GM18907 (cell line): Measurements from ENCODE around the gene KLF3.

Source experiments
- ATAC-seq: cut with Tn5 transposase; IDR thresholded peaks from one replicate; pipeline ENCODE4 v1.9.1; 2021; ENCODE audit warnings: mild to moderate bottlenecking, moderate library complexity; ENCODE audit not compliant: unreplicated experiment

KLF3 gene

DNA sequence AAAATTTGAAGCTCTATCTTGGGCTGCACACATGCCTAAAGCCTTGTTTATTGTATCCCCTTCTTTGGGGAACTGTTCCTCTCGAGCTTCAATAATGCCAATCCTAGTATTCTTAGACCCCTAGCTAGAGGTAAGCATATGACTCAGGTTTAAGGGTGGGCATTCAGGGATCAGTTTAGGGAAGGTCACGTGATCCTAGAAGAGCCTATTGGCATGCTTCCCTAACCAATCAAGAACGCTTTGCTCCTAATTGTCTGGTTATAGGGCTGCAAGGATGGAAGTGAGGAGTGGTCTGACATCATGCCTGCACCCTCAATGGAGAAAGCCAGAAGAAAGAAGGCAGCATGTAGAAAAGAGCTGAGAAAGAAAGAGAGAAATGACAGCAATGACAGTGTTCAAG, 71.9 kb downstream of the KLF3 start:
- no peak for ATAC-seq

DNA sequence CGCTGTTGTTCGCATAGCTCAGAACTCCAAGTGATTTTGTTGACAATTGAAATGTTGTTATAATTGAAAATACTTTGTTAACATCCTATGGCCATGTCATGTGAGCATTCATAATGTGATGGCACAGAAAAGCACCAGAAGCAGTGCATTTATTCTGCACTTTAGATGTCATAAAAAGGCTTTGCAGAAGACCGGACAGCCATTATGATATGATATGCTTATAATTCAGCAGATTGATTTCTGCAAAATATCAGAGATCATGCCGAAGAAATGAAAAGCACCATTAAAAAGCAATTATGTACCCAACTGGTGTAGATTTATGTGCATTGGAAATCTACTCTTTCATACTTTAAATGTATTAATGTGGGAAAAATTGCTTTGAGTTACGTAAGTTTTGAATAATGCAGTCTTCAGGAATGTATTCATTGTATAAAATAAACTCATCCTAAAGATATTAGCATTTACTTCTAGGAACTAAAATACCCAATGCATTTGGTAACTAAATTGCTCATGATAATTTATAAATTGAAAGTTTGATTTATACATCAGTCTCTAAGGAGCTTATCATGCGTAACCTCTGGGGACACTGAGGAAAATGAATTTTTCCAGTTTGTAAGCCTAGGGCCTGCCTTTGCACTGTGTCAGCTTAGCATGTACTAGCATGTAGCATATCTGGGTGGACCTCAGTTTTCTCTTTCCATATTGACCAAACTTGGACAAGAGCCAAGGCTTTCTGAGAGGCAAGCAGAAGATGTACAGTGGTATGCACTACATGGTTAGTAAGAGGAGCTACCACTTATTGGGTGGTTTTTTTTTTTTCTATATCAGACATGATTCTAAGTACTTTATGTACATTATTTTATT, 75.2 kb downstream of the KLF3 start:
- no peak for ATAC-seq

DNA sequence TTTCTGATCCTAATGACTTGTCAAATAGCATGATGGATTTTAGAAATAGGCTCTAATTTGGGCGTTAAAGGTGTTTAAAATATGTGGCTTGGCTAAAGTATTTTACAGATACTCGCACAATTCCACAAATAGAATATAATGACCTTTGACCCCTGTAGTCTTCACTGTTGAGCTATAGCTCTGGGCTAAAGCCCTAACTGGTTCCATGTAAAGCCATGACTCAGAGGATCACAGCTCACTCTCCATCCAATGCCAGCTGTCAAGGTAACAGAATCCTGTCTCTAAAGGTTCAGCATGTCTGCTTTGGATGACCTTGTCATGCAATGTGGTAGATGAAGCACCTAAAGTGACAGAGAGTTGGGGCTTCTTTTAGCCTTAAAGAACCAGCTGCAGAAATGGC, 76.3 kb downstream of the KLF3 start:
- no peak for ATAC-seq

DNA sequence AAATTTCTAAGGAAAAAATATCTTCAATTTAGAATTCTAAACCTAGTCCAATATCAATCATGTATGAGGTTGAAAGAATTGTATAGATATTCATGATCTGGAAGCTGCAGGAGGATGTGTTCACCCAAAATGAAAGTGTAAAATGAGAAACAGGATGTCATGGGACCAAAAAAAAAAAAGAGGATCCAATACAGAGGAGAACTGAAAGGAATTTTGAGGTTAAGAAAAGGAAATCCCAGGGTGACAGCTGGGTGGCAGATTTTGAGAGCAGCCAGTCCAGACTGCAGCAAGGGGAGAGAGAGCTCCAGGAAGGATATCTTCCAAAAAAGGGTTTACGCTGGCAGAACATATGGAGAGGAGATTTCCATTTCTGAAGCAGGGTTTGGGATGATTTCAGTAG, 79.9 kb downstream of the KLF3 start:
- no peak for ATAC-seq

DNA sequence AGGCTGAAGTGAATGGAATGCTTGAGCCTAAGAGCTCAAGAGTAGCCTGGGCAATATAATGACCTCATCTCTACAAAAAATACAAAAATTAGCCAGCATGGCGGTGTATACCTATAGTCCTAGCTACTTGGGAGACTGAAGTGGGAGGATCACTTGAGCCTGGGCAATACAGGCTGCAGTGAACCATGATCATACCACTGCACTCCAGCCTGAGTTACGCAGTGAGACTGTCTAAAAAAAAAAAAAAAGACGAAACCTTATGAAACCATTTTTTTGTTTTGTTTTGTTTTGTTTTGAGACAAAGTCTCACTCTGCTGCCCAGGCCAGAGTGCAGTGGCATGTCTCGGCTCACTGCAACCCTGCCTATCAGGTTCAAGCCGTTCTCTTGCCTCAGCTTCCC, 81.9 kb downstream of the KLF3 start:
- ATAC-seq, result no peak

DNA sequence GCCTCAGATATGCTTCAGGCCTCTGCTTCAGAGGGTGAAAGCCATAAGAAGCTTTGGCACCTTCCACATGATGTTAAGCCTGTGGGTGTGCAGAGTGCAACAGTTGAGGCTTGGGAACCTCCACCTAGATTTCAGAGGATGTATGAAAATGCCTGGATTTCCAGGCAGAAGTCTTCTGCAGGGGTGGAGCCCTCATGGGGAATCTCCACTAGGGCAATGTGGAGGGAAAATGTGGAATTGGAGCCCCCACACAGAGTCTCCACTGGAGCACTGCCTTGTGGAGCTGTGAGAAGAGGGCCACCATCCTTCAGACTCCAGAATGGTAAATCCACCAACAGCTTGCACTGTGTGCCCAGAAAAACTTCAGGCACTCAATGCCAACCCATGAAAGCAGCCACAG, 83.6 kb downstream of the KLF3 start:
- no peak for ATAC-seq

DNA sequence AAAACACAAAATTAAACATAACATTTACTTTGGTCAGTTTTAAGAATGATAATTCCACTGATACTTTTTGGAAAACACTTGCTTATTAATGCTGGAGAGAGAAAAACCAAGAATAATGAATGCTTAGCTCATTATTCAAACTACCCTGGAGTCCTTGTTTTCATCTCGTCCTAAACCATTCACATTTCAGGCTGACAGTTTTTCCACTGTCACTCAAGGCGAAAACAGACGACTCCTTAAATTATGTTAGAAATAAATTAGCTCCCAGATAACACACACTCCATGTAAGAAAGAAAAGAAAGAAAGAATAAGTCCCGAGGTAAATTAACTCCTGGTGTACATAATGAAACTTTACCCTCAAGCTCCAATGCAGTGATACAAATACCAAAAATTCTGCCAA, 85.3 kb downstream of the KLF3 start:
- no peak for ATAC-seq
